ENCODE measurements around the gene MMD2. TPM values are rescaled to one million over a fixed set of nuclear protein-coding genes. Genes with fewer than 3 reads are reported as not detected.

The MMD2 gene
- total and polyA plus RNA-seq, 2 of the 8 experiments (the other 6 are each of a cell fraction or from before 2014, with no cell fraction given), result 0.14 TPM; not detected in 1

DNA sequence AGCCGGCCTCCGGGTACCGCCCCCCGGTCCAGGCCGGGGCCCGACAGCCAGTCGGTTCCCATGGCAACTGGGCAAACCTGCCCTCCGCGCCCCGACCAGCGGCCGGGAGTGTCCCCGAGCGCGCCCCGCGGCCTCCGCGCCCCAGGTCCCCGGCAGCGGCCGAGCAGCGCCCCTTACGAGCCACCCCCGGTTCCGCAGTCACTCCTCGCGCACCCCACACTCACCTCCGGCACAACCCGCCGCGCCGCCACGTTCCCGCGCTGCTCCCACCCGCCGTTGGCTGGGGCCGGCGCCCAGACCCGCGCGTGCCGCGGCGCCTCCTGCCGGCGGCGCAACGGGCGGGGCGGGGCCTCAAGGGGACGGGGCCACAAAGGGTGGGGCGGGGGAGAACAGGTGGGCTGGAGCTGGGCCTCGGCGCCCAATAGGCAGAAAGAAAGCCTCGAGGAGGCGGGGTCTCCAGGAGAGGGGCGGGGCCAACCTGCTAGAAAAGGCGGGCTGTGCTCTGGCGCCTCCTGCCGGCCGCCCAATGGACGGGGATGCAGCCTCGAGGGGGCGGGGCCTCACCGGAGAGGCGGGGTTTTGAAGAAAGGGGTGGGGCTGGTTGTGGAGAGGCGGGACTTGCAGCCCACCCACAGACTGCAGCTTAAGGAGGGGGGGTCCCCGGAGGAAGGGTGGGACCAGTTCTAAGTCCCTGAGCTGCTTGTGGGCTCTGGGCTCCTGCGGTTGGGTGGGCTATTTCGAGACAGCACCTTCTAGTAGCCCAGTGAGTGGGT is 75.4 kb downstream of the MMD2 start, which contains the start of gene RADIL (continued):
- TF ChIP-seq, protein P1, sequence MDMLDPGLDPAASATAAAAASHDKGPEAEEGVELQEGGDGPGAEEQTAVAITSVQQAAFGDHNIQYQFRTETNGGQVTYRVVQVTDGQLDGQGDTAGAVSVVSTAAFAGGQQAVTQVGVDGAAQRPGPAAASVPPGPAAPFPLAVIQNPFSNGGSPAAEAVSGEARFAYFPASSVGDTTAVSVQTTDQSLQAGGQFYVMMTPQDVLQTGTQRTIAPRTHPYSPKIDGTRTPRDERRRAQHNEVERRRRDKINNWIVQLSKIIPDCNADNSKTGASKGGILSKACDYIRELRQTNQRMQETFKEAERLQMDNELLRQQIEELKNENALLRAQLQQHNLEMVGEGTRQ (IDR thresholded peaks at IDR 0.05; ENCODE audit: low read length), result no peak
- TF ChIP-seq TBP (IDR thresholded peaks at IDR 0.05; ENCODE audit: low read depth, low read length) (peak; percentile 90), CHD1 (IDR thresholded peaks at IDR 0.05; ENCODE audit: low read depth, low read length) (no peak), BRCA1 (IDR thresholded peaks at IDR 0.05; ENCODE audit: low read depth, low read length) (no peak), TEAD4 (IDR thresholded peaks at IDR 0.05; ENCODE audit: low read depth, low read length) (no peak), CBX8 (IDR thresholded peaks at IDR 0.05; ENCODE audit: borderline replicate concordance, low read depth, low read length) (no peak), EZH2 (IDR thresholded peaks at IDR 0.05; ENCODE audit: low read depth, low read length, severe bottlenecking) (no peak), GTF2F1 (IDR thresholded peaks at IDR 0.05; ENCODE audit: borderline replicate concordance, low read depth, low read length) (no peak), POLR2A (IDR thresholded peaks at IDR 0.05; ENCODE audit: control extremely low read depth in 1 of 2, low read depth in 2 of 2, low read length in 2 of 2) (no peak), MAFK (IDR thresholded peaks at IDR 0.05; ENCODE audit: low read depth, low read length) (no peak), ASH2L (IDR thresholded peaks at IDR 0.05; ENCODE audit: low read length) (no peak), TAF7 (optimal IDR thresholded peaks at IDR 0.05; ENCODE audit: borderline replicate concordance, low read depth, low read length) (peak; percentile 31), CREB1 (IDR thresholded peaks at IDR 0.05) (peak; percentile 64; the same call in 1 of the 2 replicates), ZNF274 (IDR thresholded peaks at IDR 0.05; ENCODE audit: borderline replicate concordance, extremely low read depth, low read length) (no peak)
- TF ChIP-seq, protein P2, sequence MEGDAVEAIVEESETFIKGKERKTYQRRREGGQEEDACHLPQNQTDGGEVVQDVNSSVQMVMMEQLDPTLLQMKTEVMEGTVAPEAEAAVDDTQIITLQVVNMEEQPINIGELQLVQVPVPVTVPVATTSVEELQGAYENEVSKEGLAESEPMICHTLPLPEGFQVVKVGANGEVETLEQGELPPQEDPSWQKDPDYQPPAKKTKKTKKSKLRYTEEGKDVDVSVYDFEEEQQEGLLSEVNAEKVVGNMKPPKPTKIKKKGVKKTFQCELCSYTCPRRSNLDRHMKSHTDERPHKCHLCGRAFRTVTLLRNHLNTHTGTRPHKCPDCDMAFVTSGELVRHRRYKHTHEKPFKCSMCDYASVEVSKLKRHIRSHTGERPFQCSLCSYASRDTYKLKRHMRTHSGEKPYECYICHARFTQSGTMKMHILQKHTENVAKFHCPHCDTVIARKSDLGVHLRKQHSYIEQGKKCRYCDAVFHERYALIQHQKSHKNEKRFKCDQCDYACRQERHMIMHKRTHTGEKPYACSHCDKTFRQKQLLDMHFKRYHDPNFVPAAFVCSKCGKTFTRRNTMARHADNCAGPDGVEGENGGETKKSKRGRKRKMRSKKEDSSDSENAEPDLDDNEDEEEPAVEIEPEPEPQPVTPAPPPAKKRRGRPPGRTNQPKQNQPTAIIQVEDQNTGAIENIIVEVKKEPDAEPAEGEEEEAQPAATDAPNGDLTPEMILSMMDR (IDR thresholded peaks at IDR 0.05; ENCODE audit: control extremely low read depth in 1 of 3, insufficient read depth in 1 of 3, low read depth in 1 of 3, low read length in 3 of 3), result peak; percentile 75 to 81 (median 78)
- TF ChIP-seq, protein P3, sequence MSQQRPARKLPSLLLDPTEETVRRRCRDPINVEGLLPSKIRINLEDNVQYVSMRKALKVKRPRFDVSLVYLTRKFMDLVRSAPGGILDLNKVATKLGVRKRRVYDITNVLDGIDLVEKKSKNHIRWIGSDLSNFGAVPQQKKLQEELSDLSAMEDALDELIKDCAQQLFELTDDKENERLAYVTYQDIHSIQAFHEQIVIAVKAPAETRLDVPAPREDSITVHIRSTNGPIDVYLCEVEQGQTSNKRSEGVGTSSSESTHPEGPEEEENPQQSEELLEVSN (IDR thresholded peaks at IDR 0.05), result peak; percentile 24; the same call in 1 of the 2 replicates

Data from H1 (cell line).